NOMO-1 treated with dmso at 0.1 percent for 144 hours (cell line): ENCODE data around the gene SLC31A1.

Experiments used
- DNase-seq: peaks from one replicate; lab custom pipeline; 2025; ENCODE audit not compliant: unreplicated experiment; lab: John Stamatoyannopoulos, UW

SLC31A1 gene

GRCh38 chr9:113302792-113303418 lies 81.6 kb downstream of the SLC31A1 start, which contains the start of gene RNF183:
RNF183 (minus strand) TSS chr9:113303376; CDS start chr9:113298184, 5,192 bp downstream.
- no peak for DNase-seq

GRCh38 chr9:113306566-113306965 lies 85.2 kb downstream of the SLC31A1 start:
- no peak for DNase-seq

GRCh38 chr9:113307396-113307975 lies 86.1 kb downstream of the SLC31A1 start:
- DNase-seq, result no peak

GRCh38 chr9:113309204-113309813 lies 88.0 kb downstream of the SLC31A1 start:
- no peak for DNase-seq

GRCh38 chr9:113310538-113310937 lies 89.2 kb downstream of the SLC31A1 start:
- no peak for DNase-seq

GRCh38 chr9:113311961-113312360 lies 90.6 kb downstream of the SLC31A1 start:
- no peak for DNase-seq

- no peak for DNase-seq
Measured at GRCh38 chr9:113313261-113313660, 91.9 kb downstream of the SLC31A1 start.
